Kidney (tissue), 14 donors: ENCODE measurements around the gene ST3GAL5. TPM values are rescaled to one million over a fixed set of nuclear protein-coding genes. Genes with fewer than 3 reads are reported as not detected.

ENCODE experiments used
- DNase-seq, 5 donors: peaks; one replicate each; pipeline ENCODE4 v3.0.0-alpha.2; 2013 to 2020
- FAIRE-seq: peaks from 2 replicates; lab custom pipeline; 2012; peaks lifted over from hg19 to GRCh38; lab: Jason Lieb, UNC
- H3K27ac ChIP-seq, 2 donors: one replicate each; pipeline ENCODE4 v1.7.0; 2013; ENCODE audit warnings: low read depth in 2 of 2, low read length in 2 of 2, inconsistent platforms in 1 of 2
- H3K27me3 ChIP-seq: one replicate; pipeline ENCODE4 v1.7.1; 2013; ENCODE audit warnings: low read length, inconsistent platforms; ENCODE audit not compliant: control insufficient read depth, insufficient read depth
- H3K36me3 ChIP-seq, 3 donors: one replicate each; pipeline versions ENCODE4 v1.7.0 to v1.7.1; 2013; ENCODE audit warnings: low read length in 3 of 3, control low read depth in 1 of 3, inconsistent platforms in 1 of 3; ENCODE audit not compliant: insufficient read depth in 3 of 3, control insufficient read depth in 2 of 3
- H3K4me1 ChIP-seq, 3 donors: one replicate each; pipeline versions ENCODE4 v1.7.0 to v1.7.1; 2013; ENCODE audit warnings: low read length in 3 of 3, inconsistent platforms in 1 of 3, low read depth in 1 of 3; ENCODE audit not compliant: control insufficient read depth in 2 of 3, insufficient read depth in 2 of 3
- H3K4me3 ChIP-seq, 3 donors: one replicate each; pipeline versions ENCODE4 v1.7.0 to v1.8.1; 2013; ENCODE audit warnings: low read length in 3 of 3, control low read depth in 1 of 3, inconsistent platforms in 1 of 3
- H3K9ac ChIP-seq, 3 donors: one replicate each; pipeline versions ENCODE4 v1.7.0 to v1.7.1; 2013; ENCODE audit warnings: low read length in 3 of 3, control low read depth in 1 of 3, inconsistent platforms in 1 of 3
- H3K9me3 ChIP-seq, 3 donors: one replicate each; pipeline versions ENCODE4 v1.7.0 to v1.7.1; 2013; ENCODE audit warnings: low read length in 3 of 3, control low read depth in 1 of 3, inconsistent platforms in 1 of 3; ENCODE audit not compliant: control insufficient read depth in 2 of 3, insufficient read depth in 1 of 3
- CTCF ChIP-seq: IDR thresholded peaks from 3 replicates; pipeline ENCODE4 v1.5.1; 2012; ENCODE audit warnings: mild to moderate bottlenecking, moderate library complexity, borderline replicate concordance; ENCODE audit not compliant: insufficient read depth; ENCODE audit errors: extremely low read depth
- intact Hi-C: fragments of 100-400 bp; cut with DNase I; formaldehyde crosslinking; loops from one replicate; pipeline ENCODE4 v1.11.1; 2022
- polyA plus RNA-seq: library from polyadenylated mRNA; stranded (reverse); fragments of 350-450 nt; fragmentation: Illumina TruSeq; extraction: RNeasy Lipid Tissue Mini Kit (QIAGEN cat#74804); gene quantifications from one replicate; pipeline ENCODE4 v1.2.3, GENCODE V29; 2014; ENCODE audit warnings: low read depth, low replicate concordance; ENCODE audit not compliant: insufficient read depth
- total RNA-seq: library from RNA; stranded (reverse); fragmentation: NEBNext Ultra II Directional; extraction: Animal tissue kit (Norgen Biotek cat#: 25700); gene quantifications from one replicate; pipeline ENCODE4 v1.2.1, GENCODE V29; 2021
- donor health status: control.
- donor health status: control.
- donor health status: control.
- donor health status: control.
- donor health status: control.
- donor health status: DM: yes; HTN: yes; CAD: no.
- donor health status: Normal renal cell carcinoma (clear cell type).

The ST3GAL5 gene
- total and polyA plus RNA-seq, 2 donors from 2014 or later = 7.0 to 14.6 TPM

- intact Hi-C loops = no loop called here
Measured at GRCh38 chr2:85843543-85843942, 45.2 kb downstream of the ST3GAL5 start.

GRCh38 chr2:85840091-85840490 lies 48.7 kb downstream of the ST3GAL5 start:
- DNase-seq (no peak), FAIRE-seq (no peak)
- no peaks in the 10 kb centered on the region for H3K36me3 ChIP-seq
- H3K4me3 ChIP-seq = no peak overlapping the region
- H3K9me3 ChIP-seq = no peaks in the 10 kb centered on the region
- no peak overlapping the region for H3K27ac ChIP-seq
- no peaks in the 10 kb centered on the region for H3K27me3 ChIP-seq
- no peak overlapping the region for H3K9ac ChIP-seq
- intact Hi-C loops = no loop called here
- H3K4me1 ChIP-seq = no peaks in the 10 kb centered on the region
- TF ChIP-seq CTCF = no peak

More at GRCh38 chr2:85843543-85843942, 45.2 kb downstream of the ST3GAL5 start:
- DNase-seq (no peak), FAIRE-seq (no peak)
- Histone ChIP-seq H3K4me1 (no peaks in the 10 kb centered on the region), H3K27me3 (no peaks in the 10 kb centered on the region), H3K9me3 (no peaks in the 10 kb centered on the region), H3K36me3 (no peaks in the 10 kb centered on the region), H3K4me3 (no peak overlapping the region), H3K27ac (no peak overlapping the region), H3K9ac (no peak overlapping the region)
- no peak for TF ChIP-seq CTCF

GRCh38 chr2:85839461-85839860 lies 49.3 kb downstream of the ST3GAL5 start:
- Histone ChIP-seq H3K36me3 (no peaks in the 10 kb centered on the region), H3K9ac (no peak overlapping the region), H3K27me3 (no peaks in the 10 kb centered on the region), H3K4me1 (no peaks in the 10 kb centered on the region), H3K4me3 (no peak overlapping the region), H3K9me3 (no peaks in the 10 kb centered on the region), H3K27ac (no peak overlapping the region)
- DNase-seq = no peak
- intact Hi-C loops = no loop called here
- FAIRE-seq = no peak
- TF ChIP-seq CTCF = no peak

- FAIRE-seq = no peak
- Histone ChIP-seq H3K9ac (no peak overlapping the region), H3K36me3 (no peaks in the 10 kb centered on the region), H3K9me3 (no peaks in the 10 kb centered on the region), H3K27ac (no peak overlapping the region), H3K4me3 (no peak overlapping the region), H3K27me3 (no peaks in the 10 kb centered on the region), H3K4me1 (no peaks in the 10 kb centered on the region)
- no peak for DNase-seq
- intact Hi-C loops = no loop called here
- no peak for TF ChIP-seq CTCF
Measured at GRCh38 chr2:85838641-85839040, 50.1 kb downstream of the ST3GAL5 start.
